H9 (cell line): ENCODE results near the gene SLC6A7. TPM values are rescaled to one million over a fixed set of nuclear protein-coding genes. Genes with fewer than 3 reads are reported as not detected.

Experiments
- DNase-seq: peaks from one replicate; pipeline ENCODE4 v3.0.0-alpha.2; 2017
- H2AFZ ChIP-seq: one replicate; pipeline ENCODE4 v1.6.1; 2013; ENCODE audit warnings: mild to moderate bottlenecking, low read length, control low read depth, moderate library complexity
- H2AK5ac ChIP-seq: 2 replicates; pipeline ENCODE4 v1.6.1; 2013; ENCODE audit warnings: low read length, control low read depth, mixed read lengths; ENCODE audit not compliant: insufficient read length
- H2BK120ac ChIP-seq: one replicate; pipeline ENCODE4 v1.6.1; 2013; ENCODE audit warnings: low read depth, mild to moderate bottlenecking, low read length, control low read depth, inconsistent platforms; ENCODE audit not compliant: poor library complexity, severe bottlenecking
- H2BK12ac ChIP-seq: 2 replicates; pipeline ENCODE4 v1.6.1; 2013; ENCODE audit warnings: low read length, control low read depth, mixed read lengths, low read depth; ENCODE audit not compliant: insufficient read length
- H2BK15ac ChIP-seq: 2 replicates; pipeline ENCODE4 v1.6.1; 2013; ENCODE audit warnings: low read depth, low read length, control low read depth
- H2BK20ac ChIP-seq: one replicate; pipeline ENCODE4 v1.6.1; 2013; ENCODE audit warnings: low read depth, mild to moderate bottlenecking, low read length, control low read depth, inconsistent platforms; ENCODE audit not compliant: poor library complexity, severe bottlenecking
- H2BK5ac ChIP-seq: 2 replicates; pipeline ENCODE4 v1.6.1; 2013; ENCODE audit warnings: low read length, control low read depth, mixed read lengths; ENCODE audit not compliant: insufficient read length
- H3K14ac ChIP-seq: 2 replicates; pipeline ENCODE4 v1.6.1; 2013; ENCODE audit warnings: low read length, control low read depth; ENCODE audit not compliant: insufficient read depth
- H3K18ac ChIP-seq: 2 replicates; pipeline ENCODE4 v1.6.1; 2013; ENCODE audit warnings: low read depth, mild to moderate bottlenecking, mixed read lengths, low read length, control low read depth; ENCODE audit not compliant: insufficient read length
- H3K23ac ChIP-seq: 2 replicates; pipeline ENCODE4 v1.6.1; 2013; ENCODE audit warnings: low read length, control low read depth, mixed read lengths, low read depth; ENCODE audit not compliant: insufficient read length
- H3K23me2 ChIP-seq: 2 replicates; pipeline ENCODE4 v1.6.1; 2013; ENCODE audit warnings: low read depth, mild to moderate bottlenecking, mixed read lengths, low read length, control low read depth; ENCODE audit not compliant: insufficient read length, poor library complexity, severe bottlenecking
- H3K27ac ChIP-seq: 2 replicates; pipeline ENCODE4 v1.5.1; 2013; ENCODE audit warnings: low read length, control low read depth, mixed read lengths, low read depth; ENCODE audit not compliant: insufficient read length
- H3K27me3 ChIP-seq: 2 replicates; pipeline ENCODE4 v1.6.1; 2013; ENCODE audit warnings: low read length, control low read depth, inconsistent platforms; ENCODE audit not compliant: insufficient read depth
- H3K4ac ChIP-seq: 2 replicates; pipeline ENCODE4 v1.6.1; 2013; ENCODE audit warnings: low read depth, mild to moderate bottlenecking, control low read depth, inconsistent platforms, low read length, moderate library complexity
- H3K4me1 ChIP-seq: 2 replicates; pipeline ENCODE4 v1.6.1; 2013; ENCODE audit warnings: low read length, control low read depth, inconsistent platforms; ENCODE audit not compliant: insufficient read depth
- H3K4me2 ChIP-seq: 2 replicates; pipeline ENCODE4 v1.6.1; 2013; ENCODE audit warnings: low read length, control low read depth, mixed read lengths; ENCODE audit not compliant: insufficient read length, insufficient read depth
- H3K56ac ChIP-seq: 2 replicates; pipeline ENCODE4 v1.6.1; 2013; ENCODE audit warnings: low read depth, mild to moderate bottlenecking, mixed read lengths, low read length, control low read depth; ENCODE audit not compliant: insufficient read length
- H3K79me1 ChIP-seq: 2 replicates; pipeline ENCODE4 v1.6.1; 2013; ENCODE audit warnings: low read depth, mild to moderate bottlenecking, moderate library complexity, low read length, control low read depth, inconsistent platforms; ENCODE audit not compliant: insufficient read depth, poor library complexity, severe bottlenecking
- H3K79me2 ChIP-seq: 2 replicates; pipeline ENCODE4 v1.6.1; 2013; ENCODE audit warnings: low read length, control low read depth, inconsistent platforms; ENCODE audit not compliant: insufficient read depth
- H3K9ac ChIP-seq: 2 replicates; pipeline ENCODE4 v1.6.1; 2013; ENCODE audit warnings: low read length, control low read depth, mixed read lengths; ENCODE audit not compliant: insufficient read length; ENCODE audit errors: extremely low read depth
- H3K9me3 ChIP-seq: one replicate; pipeline ENCODE4 v1.6.1; 2013; ENCODE audit warnings: low read depth, low read length, inconsistent platforms; ENCODE audit not compliant: control insufficient read depth
- H3T11ph ChIP-seq: one replicate; pipeline ENCODE4 v1.6.1; 2013; ENCODE audit warnings: mild to moderate bottlenecking, low read length, control low read depth, inconsistent platforms
- H4K20me1 ChIP-seq: one replicate; pipeline ENCODE4 v1.6.1; 2013; ENCODE audit not compliant: control insufficient read depth, insufficient read length, insufficient read depth
- H4K5ac ChIP-seq: 2 replicates; pipeline ENCODE4 v1.6.1; 2013; ENCODE audit warnings: low read depth, mild to moderate bottlenecking, mixed read lengths, low read length, control low read depth; ENCODE audit not compliant: insufficient read length
- H4K8ac ChIP-seq: replicated peaks from 2 replicates; pipeline ENCODE4 v1.6.1; 2013; ENCODE audit warnings: low read length, control low read depth, mixed read lengths, low read depth; ENCODE audit not compliant: insufficient read length
- H4K91ac ChIP-seq: 2 replicates; pipeline ENCODE4 v1.6.1; 2013; ENCODE audit warnings: low read depth, mild to moderate bottlenecking, moderate library complexity, mixed read lengths, low read length, control low read depth; ENCODE audit not compliant: insufficient read length
- H3K27ac Mint-ChIP-seq, 3 experiments: 2 replicates in 2 of 3; 3 replicates in 1 of 3; pipeline ENCODE4 v1.8.0; 2020 to 2021; ENCODE audit warnings: mixed read lengths in 3 of 3, mild to moderate bottlenecking in 1 of 3, moderate library complexity in 1 of 3
- H3K27me3 Mint-ChIP-seq: 2 replicates; pipeline ENCODE4 v1.8.0; 2021; ENCODE audit warnings: low read depth, mild to moderate bottlenecking, moderate library complexity, mixed read lengths
- H3K36me3 Mint-ChIP-seq, 3 experiments: 2 replicates in 2 of 3; 3 replicates in 1 of 3; pipeline ENCODE4 v1.8.0; 2020 to 2021; ENCODE audit warnings: low read depth in 3 of 3, mixed read lengths in 3 of 3; ENCODE audit not compliant: insufficient read depth in 1 of 3
- H3K4me1 Mint-ChIP-seq, 2 experiments: 2 replicates each; pipeline ENCODE4 v1.8.0; 2020; ENCODE audit warnings: mixed read lengths in 2 of 2
- H3K4me3 Mint-ChIP-seq, 2 experiments: 2 replicates in 1 of 2; 3 replicates in 1 of 2; pipeline ENCODE4 v1.8.0; 2020 to 2021; ENCODE audit warnings: mild to moderate bottlenecking in 2 of 2, mixed read lengths in 2 of 2, moderate library complexity in 1 of 2
- H3K9me3 Mint-ChIP-seq, 2 experiments: 2 replicates in 1 of 2; 3 replicates in 1 of 2; pipeline ENCODE4 v1.8.0; 2020; ENCODE audit warnings: mild to moderate bottlenecking in 2 of 2, mixed read lengths in 2 of 2, moderate library complexity in 1 of 2
- CTCF ChIP-seq: fragments of 200-600 bp; sonication (generic); conservative IDR thresholded peaks from 3 replicates; pipeline ENCODE4 v1.8.0; 2021; ENCODE audit warnings: antibody characterized with exemption, mild to moderate bottlenecking
- WGBS: extraction: QIAGEN DNeasy Blood & Tissue Kit; methylation state at CpG from one replicate; pipeline ENCODE4 v1.1.7; 2013; ENCODE audit warnings: missing lambda C conversion rate, low lambda C conversion rate, mixed read lengths; ENCODE audit not compliant: insufficient read length; ENCODE audit errors: extremely low coverage; 5-methylcytosine and 5-hydroxymethylcytosine counted together
- total RNA-seq: library from RNA; stranded (reverse); gene quantifications from 2 replicates; pipeline ENCODE4 v1.2.1, GENCODE V29; 2021

The SLC6A7 gene
- total RNA-seq, 1 experiment from 2014 or later, result not detected

- peaks cover 5% of the 10 kb centered on the region for H3K23me2 ChIP-seq
- H3K27ac Mint-ChIP-seq, result peak overlapping the region in 1 of 3 experiments; percentile 29; a peak in 1 of 7 replicates
- no peaks in the 10 kb centered on the region; a peak in 1 of 7 replicates for H3K36me3 Mint-ChIP-seq
Observed at GRCh38 chr5:150153957-150154617, 35.8 kb upstream of the SLC6A7 start.

More at GRCh38 chr5:150153957-150154617, 35.8 kb upstream of the SLC6A7 start:
- Mint-ChIP-seq H3K4me1 (peaks cover 24 to 39% of the 10 kb centered on the region in 2 experiments), H3K9me3 (no peaks in the 10 kb centered on the region), H3K4me3 (peak overlapping the region in 1 of 2 experiments; percentile 45; a peak in 2 of 5 replicates), H3K27me3 (peaks cover 35% of the 10 kb centered on the region)
- Histone ChIP-seq H4K91ac (no peak overlapping the region), H2BK120ac (no peak overlapping the region), H3K23ac (no peak overlapping the region), H3K27me3 (no peaks in the 10 kb centered on the region), H3K79me1 (no peaks in the 10 kb centered on the region), H3K18ac (no peak overlapping the region), H3T11ph (no peak overlapping the region), H3K4ac (no peak overlapping the region), H3K79me2 (no peaks in the 10 kb centered on the region), H2BK15ac (no peak overlapping the region), H3K4me2 (no peak overlapping the region), H3K56ac (no peak overlapping the region), H3K9ac (no peak overlapping the region), H2AFZ (no peak overlapping the region), H2BK5ac (no peak overlapping the region), H3K14ac (no peak overlapping the region), H4K5ac (no peak overlapping the region), H3K9me3 (no peaks in the 10 kb centered on the region), H4K8ac (no peak overlapping the region), H3K4me1 (peaks cover 4% of the 10 kb centered on the region), H4K20me1 (no peaks in the 10 kb centered on the region), H2AK5ac (no peak overlapping the region), H2BK20ac (no peak overlapping the region), H3K27ac (no peak overlapping the region), H2BK12ac (no peak overlapping the region)
- WGBS, result no CpG with 5 or more reads among the region's 9 CpGs
- DNase-seq, result no peak
- no peak for TF ChIP-seq CTCF
